Measurements from ENCODE around the gene MPP1. TPM values are rescaled to one million over a fixed set of nuclear protein-coding genes. Genes with fewer than 3 reads are reported as not detected.
A peak's percentile ranks its signal among the peaks of the same experiment; 100 is the strongest.

The MPP1 gene
- total RNA-seq, 4 donors from 2014 or later = 9.9 to 15.0 (median 13.3) TPM

DNA sequence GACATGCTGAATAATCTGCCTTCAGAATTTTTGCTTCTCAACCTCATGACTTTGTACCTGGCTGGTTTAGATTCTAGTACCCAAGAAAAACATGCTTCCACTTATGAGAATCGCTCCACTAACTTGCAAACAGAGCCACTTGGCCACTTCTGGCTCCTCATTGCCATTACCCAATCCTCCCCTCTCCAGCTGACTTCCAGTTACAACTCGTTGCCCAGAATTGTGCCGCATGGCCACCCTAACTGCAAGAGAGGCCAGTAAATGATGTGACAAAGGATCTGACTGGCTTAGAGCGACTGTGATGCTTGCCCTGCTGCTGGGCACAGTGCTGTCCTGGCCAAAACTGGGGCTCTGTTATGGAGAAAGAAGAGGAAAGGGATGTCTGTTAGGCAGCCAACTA is 46.6 kb downstream of the MPP1 start:
- H3K4me1 ChIP-seq = peaks cover 6% of the 10 kb centered on the region
- H3K9me3 ChIP-seq = no peaks in the 10 kb centered on the region
- H3K27me3 ChIP-seq = no peaks in the 10 kb centered on the region
- 71% methylated on average over 4 of the region's 4 CpGs for WGBS
- H3K4me3 ChIP-seq = no peak overlapping the region
- no peak for DNase-seq (ENCODE audit: low spot score in 2 of 2)
- H3K36me3 ChIP-seq = no peaks in the 10 kb centered on the region
- TF ChIP-seq POLR2A (IDR thresholded peaks at IDR 0.05) = no peak
- TF ChIP-seq, protein P1, sequence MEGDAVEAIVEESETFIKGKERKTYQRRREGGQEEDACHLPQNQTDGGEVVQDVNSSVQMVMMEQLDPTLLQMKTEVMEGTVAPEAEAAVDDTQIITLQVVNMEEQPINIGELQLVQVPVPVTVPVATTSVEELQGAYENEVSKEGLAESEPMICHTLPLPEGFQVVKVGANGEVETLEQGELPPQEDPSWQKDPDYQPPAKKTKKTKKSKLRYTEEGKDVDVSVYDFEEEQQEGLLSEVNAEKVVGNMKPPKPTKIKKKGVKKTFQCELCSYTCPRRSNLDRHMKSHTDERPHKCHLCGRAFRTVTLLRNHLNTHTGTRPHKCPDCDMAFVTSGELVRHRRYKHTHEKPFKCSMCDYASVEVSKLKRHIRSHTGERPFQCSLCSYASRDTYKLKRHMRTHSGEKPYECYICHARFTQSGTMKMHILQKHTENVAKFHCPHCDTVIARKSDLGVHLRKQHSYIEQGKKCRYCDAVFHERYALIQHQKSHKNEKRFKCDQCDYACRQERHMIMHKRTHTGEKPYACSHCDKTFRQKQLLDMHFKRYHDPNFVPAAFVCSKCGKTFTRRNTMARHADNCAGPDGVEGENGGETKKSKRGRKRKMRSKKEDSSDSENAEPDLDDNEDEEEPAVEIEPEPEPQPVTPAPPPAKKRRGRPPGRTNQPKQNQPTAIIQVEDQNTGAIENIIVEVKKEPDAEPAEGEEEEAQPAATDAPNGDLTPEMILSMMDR (IDR thresholded peaks at IDR 0.05) = no peak
- no peak for TF ChIP-seq POLR2AphosphoS5 (IDR thresholded peaks at IDR 0.05)
- TF ChIP-seq EP300 (IDR thresholded peaks at IDR 0.05) = no peak
- H3K27ac ChIP-seq = no peak overlapping the region

DNA sequence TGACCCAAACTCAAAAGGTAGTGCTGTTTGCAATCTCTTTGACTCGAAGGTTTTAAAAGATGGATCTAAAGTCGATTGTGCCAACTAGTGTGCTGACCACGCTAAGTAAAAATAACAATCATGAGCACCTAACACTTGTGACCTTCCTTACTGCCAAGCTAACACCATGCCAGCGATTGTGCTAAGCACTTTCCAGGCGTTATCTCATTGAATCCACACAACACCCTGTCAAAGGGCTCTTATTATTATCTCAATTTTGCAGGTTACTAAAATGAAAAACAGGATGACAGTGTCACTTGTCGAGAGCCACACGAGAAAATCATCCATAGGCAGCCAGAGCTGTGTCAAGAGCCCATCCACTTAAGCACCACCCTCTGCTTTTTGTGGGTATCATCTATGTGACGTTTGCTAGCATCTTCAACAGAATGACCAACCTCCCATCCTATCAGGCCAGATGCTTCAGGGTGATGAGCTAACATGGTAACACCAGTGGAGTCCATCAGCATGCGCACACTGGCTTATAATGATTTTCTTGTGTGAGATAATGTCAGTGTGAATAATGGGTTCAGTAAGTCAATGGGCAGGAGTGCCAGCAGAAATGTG is 53.5 kb downstream of the MPP1 start:
- DNase-seq (ENCODE audit: low spot score in 2 of 2) = no peak
- no peak overlapping the region for H3K27ac ChIP-seq
- WGBS = 70% methylated on average over 9 of the region's 9 CpGs

DNA sequence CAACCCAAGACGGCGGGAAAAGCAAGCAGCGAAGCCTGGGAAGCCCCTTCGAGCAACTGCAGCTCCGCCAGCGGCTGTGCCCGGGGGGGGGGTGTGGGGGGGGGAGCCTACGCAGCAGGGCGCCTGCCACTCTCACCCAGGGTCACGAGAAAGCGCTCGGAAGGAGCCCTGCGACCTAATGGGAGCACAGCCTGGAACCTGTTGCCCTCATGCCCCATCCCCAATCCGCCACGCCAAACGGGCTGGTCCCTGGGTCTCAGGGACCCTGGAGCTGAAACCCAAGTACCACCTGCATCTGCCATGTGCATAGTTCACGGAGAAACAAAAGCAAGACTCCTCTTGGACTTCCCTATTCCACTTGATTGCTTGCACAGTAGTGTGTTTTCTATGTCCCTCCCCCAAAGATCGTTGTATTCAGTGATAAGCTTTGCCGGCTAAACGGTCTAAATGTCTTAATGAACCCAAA is 54.0 kb downstream of the MPP1 start:
- Histone ChIP-seq H3K9me3 (no peaks in the 10 kb centered on the region), H3K36me3 (no peaks in the 10 kb centered on the region), H3K4me1 (peaks cover 3% of the 10 kb centered on the region), H3K27me3 (no peaks in the 10 kb centered on the region), H3K27ac (no peak overlapping the region), H3K4me3 (peak overlapping the region; percentile 50)
- no peak for DNase-seq (ENCODE audit: low spot score in 2 of 2)
- no peak for TF ChIP-seq EP300 (IDR thresholded peaks at IDR 0.05)
- TF ChIP-seq POLR2A (IDR thresholded peaks at IDR 0.05) = no peak
- TF ChIP-seq POLR2AphosphoS5 (IDR thresholded peaks at IDR 0.05) = no peak
- TF ChIP-seq, protein P1 (IDR thresholded peaks at IDR 0.05) = no peak
- 50% methylated on average over 10 of the region's 20 CpGs for WGBS

More for the DNA sequence above, 53.5 kb downstream of the MPP1 start:
- Histone ChIP-seq H3K9me3 (no peaks in the 10 kb centered on the region), H3K36me3 (no peaks in the 10 kb centered on the region), H3K4me3 (no peak overlapping the region), H3K4me1 (peaks cover 3% of the 10 kb centered on the region), H3K27me3 (no peaks in the 10 kb centered on the region)
- TF ChIP-seq EP300 (IDR thresholded peaks at IDR 0.05) (no peak), POLR2A (IDR thresholded peaks at IDR 0.05) (no peak)

DNA sequence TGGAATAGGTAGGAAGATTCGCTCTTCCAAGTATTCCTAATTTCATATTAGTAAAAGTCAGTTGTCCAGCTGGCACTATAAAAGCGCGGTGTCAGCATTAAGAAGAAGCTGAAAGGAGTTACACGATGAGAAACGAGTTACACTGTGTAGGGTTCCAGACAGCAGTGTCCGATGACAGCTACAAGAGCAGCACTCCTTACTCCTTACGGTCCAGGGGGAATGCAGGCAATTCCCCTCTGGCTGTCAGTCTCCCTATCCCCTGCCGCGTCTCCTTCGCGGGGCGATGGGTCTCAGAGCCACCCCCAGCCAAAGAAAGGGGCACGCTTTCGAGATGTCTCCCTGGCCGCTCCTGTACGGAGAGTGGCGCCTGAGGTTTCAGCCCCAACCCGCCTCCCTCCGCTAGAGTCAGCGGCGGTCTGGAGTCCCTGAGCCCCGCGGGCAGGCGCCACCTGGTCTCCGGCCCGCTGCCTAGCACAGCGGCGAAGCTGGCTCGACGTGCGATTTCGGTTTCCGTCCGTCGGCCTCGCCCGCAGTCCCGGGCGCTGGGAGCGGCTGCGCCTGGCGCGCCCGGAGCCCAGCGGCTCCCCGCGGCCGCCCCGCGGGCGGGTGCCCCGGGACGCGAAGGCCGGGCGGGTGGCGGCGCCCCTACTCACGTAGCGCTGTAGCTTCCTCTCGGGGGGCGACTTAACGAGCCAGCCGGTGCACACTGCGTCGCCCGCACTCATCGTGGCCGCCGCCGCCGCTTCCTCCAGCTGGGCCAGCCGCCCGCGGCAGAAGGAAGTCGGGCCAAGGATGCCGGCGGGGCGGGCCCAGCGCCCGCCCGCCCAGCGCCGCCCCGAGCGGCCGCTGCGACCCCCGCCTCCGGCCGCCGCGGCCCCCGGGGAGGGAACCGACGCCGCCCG is 54.7 kb downstream of the MPP1 start, which contains the start of gene GAB3:
Gene GAB3, minus strand, starts transcription at position 777 of the 902 bp plus-strand sequence. Its CDS starts 52 bp downstream, at position 725.
- Histone ChIP-seq H3K9me3 (no peaks in the 10 kb centered on the region), H3K4me1 (peaks cover 3% of the 10 kb centered on the region), H3K27me3 (no peaks in the 10 kb centered on the region), H3K36me3 (no peaks in the 10 kb centered on the region), H3K4me3 (peak within 1 kb of the TSS; percentile 50), H3K27ac (peak within 1 kb of the TSS; percentile 59)
- peak in 1 of 2 donors; percentile 66 for DNase-seq (ENCODE audit: low spot score in 2 of 2)
- TF ChIP-seq POLR2A (IDR thresholded peaks at IDR 0.05) = peak in 1 of 2 donors; percentile 12
- TF ChIP-seq, protein P1 (IDR thresholded peaks at IDR 0.05) = no peak
- 31% methylated on average over 51 of the region's 98 CpGs for WGBS

DNA sequence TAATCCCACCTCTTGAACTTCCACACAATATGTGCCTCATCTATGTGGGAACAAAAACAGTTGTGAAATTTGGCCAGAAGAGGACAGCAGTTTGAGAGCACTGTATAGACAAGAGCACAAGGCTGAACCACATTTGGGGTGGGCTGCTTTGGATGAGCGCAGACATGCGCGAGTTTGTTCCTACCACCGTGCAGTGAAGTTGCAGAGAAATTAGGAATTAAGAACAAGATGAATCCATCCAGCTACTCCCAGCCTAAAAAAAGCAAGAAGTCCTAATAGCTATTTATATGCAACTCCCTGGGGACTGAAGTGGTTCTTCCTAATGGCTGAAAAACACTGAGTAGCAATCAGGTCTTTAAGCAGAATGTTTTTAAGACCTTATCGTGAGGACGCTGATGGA is 55.4 kb downstream of the MPP1 start:
- no peak for TF ChIP-seq EP300 (IDR thresholded peaks at IDR 0.05)
- TF ChIP-seq, protein P1 (IDR thresholded peaks at IDR 0.05) = no peak
- no peak for TF ChIP-seq POLR2AphosphoS5 (IDR thresholded peaks at IDR 0.05)
- TF ChIP-seq POLR2A (IDR thresholded peaks at IDR 0.05) = no peak
- Histone ChIP-seq H3K27me3 (no peaks in the 10 kb centered on the region), H3K27ac (no peak overlapping the region), H3K36me3 (no peaks in the 10 kb centered on the region), H3K4me3 (peak overlapping the region; percentile 50), H3K4me1 (peaks cover 3% of the 10 kb centered on the region), H3K9me3 (no peaks in the 10 kb centered on the region)
- WGBS = 34% methylated on average over 6 of the region's 6 CpGs
- no peak for DNase-seq (ENCODE audit: low spot score in 2 of 2)

Measured in suprapubic skin (tissue), 4 donors.